ENCODE results near the gene NCCRP1.

NCCRP1 gene

GRCh38 chr19:39168258-39169142 is 28.3 kb upstream of the NCCRP1 start (continued):
- no peak for TF ChIP-seq PATZ1 (CRISPR knock-in tag; IDR thresholded peaks at IDR 0.05; ENCODE audit: borderline replicate concordance)

- no peak for TF ChIP-seq ZFP30 (CRISPR knock-in tag; IDR thresholded peaks at IDR 0.05)
- no peak for TF ChIP-seq SNAI2 (CRISPR knock-in tag; IDR thresholded peaks at IDR 0.05)
- TF ChIP-seq ZNF565 (CRISPR knock-in tag; conservative IDR thresholded peaks at IDR 0.05; ENCODE audit: low read depth) = no peak
- no peak for TF ChIP-seq ZFP3 (CRISPR knock-in tag; IDR thresholded peaks at IDR 0.05)
- TF ChIP-seq TOX (CRISPR knock-in tag; IDR thresholded peaks at IDR 0.05; ENCODE audit: borderline replicate concordance) = no peak
- no peak for TF ChIP-seq ISL1 (CRISPR knock-in tag; IDR thresholded peaks at IDR 0.05)
- no peak for TF ChIP-seq CSDC2 (CRISPR knock-in tag; IDR thresholded peaks at IDR 0.05)
- no peak for TF ChIP-seq TSHZ2 (CRISPR knock-in tag; IDR thresholded peaks at IDR 0.05)
- TF ChIP-seq ARNTL (CRISPR knock-in tag; IDR thresholded peaks at IDR 0.05; ENCODE audit: borderline replicate concordance, low read depth) = no peak
- no peak for TF ChIP-seq TCF4 (CRISPR knock-in tag; IDR thresholded peaks at IDR 0.05; ENCODE audit: borderline replicate concordance)
- no peak for TF ChIP-seq PPARA (CRISPR knock-in tag; IDR thresholded peaks at IDR 0.05; ENCODE audit: borderline replicate concordance)
- TF ChIP-seq PATZ1 (CRISPR knock-in tag; IDR thresholded peaks at IDR 0.05; ENCODE audit: borderline replicate concordance) = no peak
- TF ChIP-seq CSRNP3 (CRISPR knock-in tag; IDR thresholded peaks at IDR 0.05) = no peak
- no peak for TF ChIP-seq GLIS3 (CRISPR knock-in tag; IDR thresholded peaks at IDR 0.05)
- no peak for TF ChIP-seq ZNF70 (CRISPR knock-in tag; IDR thresholded peaks at IDR 0.05)
- ATAC-seq = no peak
Measured at GRCh38 chr19:39169143-39169810, 27.5 kb upstream of the NCCRP1 start.

- no peak for ATAC-seq
- TF ChIP-seq ESRRG (CRISPR knock-in tag; IDR thresholded peaks at IDR 0.05) (no peak), PPARA (CRISPR knock-in tag; IDR thresholded peaks at IDR 0.05; ENCODE audit: borderline replicate concordance) (no peak), TSHZ2 (CRISPR knock-in tag; IDR thresholded peaks at IDR 0.05) (no peak), POU6F1 (CRISPR knock-in tag; IDR thresholded peaks at IDR 0.05; ENCODE audit: borderline replicate concordance, low read depth) (no peak), ZFP30 (CRISPR knock-in tag; IDR thresholded peaks at IDR 0.05) (no peak), SNAI2 (CRISPR knock-in tag; IDR thresholded peaks at IDR 0.05) (no peak), ZNF70 (CRISPR knock-in tag; IDR thresholded peaks at IDR 0.05) (no peak), CSDC2 (CRISPR knock-in tag; IDR thresholded peaks at IDR 0.05) (no peak), ZNF8 (CRISPR knock-in tag; IDR thresholded peaks at IDR 0.05) (no peak), TOX (CRISPR knock-in tag; IDR thresholded peaks at IDR 0.05; ENCODE audit: borderline replicate concordance) (no peak), ZNF565 (CRISPR knock-in tag; conservative IDR thresholded peaks at IDR 0.05; ENCODE audit: low read depth) (no peak), CREB5 (CRISPR knock-in tag; IDR thresholded peaks at IDR 0.05; ENCODE audit: low read depth) (no peak), ARNTL (CRISPR knock-in tag; IDR thresholded peaks at IDR 0.05; ENCODE audit: borderline replicate concordance, low read depth) (no peak)
Measured at GRCh38 chr19:39170386-39171231, 26.2 kb upstream of the NCCRP1 start.

Data from SK-N-SH treated with all-trans-retinoic acid at 6 μM for 48 hours (cell line).